ENCODE results near the gene FLVCR2. TPM values are rescaled to one million over a fixed set of nuclear protein-coding genes. Genes with fewer than 3 reads are reported as not detected.

The FLVCR2 gene
- polyA plus RNA-seq, 1 of the 3 experiments (the other 2 are of a cell fraction), result 0.05 TPM

DNA sequence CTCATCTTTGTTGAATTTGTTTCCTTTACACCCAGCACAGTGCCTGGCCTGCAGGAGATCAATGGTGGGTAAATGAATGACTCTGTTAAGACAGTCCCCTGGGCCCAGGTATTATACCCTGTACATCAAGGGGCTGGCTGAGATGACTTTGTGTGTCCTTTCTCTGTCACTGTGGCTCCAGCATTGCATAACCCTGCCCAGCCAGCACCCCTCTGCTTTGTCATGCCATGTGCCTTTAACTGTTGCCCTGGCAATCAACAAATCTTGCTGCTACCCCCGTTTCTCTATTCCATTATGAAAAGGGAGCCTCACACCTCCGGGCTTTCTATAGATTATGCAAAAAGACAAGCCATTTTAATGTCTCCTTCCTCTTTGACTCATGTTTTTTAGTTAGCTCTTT lies 7.6 kb upstream of the FLVCR2 start:
- Histone ChIP-seq H3F3A (replicated peaks; ENCODE audit: insufficient read depth) (no peaks in the 10 kb centered on the region), H3K4me2 (no peak overlapping the region), H3K4me1 (ENCODE audit: control insufficient read depth in 1 of 2, insufficient read depth in 2 of 2, low read depth in 1 of 2, low read length in 1 of 2) (no peaks in the 10 kb centered on the region), H3K9me3 (no peaks in the 10 kb centered on the region), H3K27me3 (ENCODE audit: insufficient read depth) (peaks cover 41% of the 10 kb centered on the region; the same call in 1 of the 2 replicates), H3K36me3 (replicated peaks in 1 of 2; ENCODE audit: control insufficient read depth in 1 of 2, insufficient read depth in 2 of 2, low read length in 1 of 2) (no peaks in the 10 kb centered on the region), H2AFZ (ENCODE audit: low read depth) (no peak overlapping the region), H3K9me2 (no peaks in the 10 kb centered on the region), H3K4me3 (ENCODE audit: low read depth in 2 of 2, low read length in 1 of 2) (no peak overlapping the region), H3K9ac (no peak overlapping the region), H3K79me2 (ENCODE audit: insufficient read depth) (no peaks in the 10 kb centered on the region), H3K27ac (ENCODE audit: low read depth in 2 of 2, low read length in 1 of 2) (no peak overlapping the region), H4K20me1 (ENCODE audit: insufficient read depth) (no peaks in the 10 kb centered on the region)
- ChIA-PET POLR2A (no interaction called here), CTCF (interaction anchor here (11.2 to 15.0 kb wide), 2 partner anchors 9 to 83 kb away, joined by 113 to 439 read pairs; no protein-coding TSS in a partner anchor)
- WGBS (ENCODE audit: low lambda C conversion rate), result 12% methylated on average over 2 of the region's 2 CpGs
- no peak for DNase-seq
- TF ChIP-seq EP300 (IDR thresholded peaks at IDR 0.05; ENCODE audit: borderline replicate concordance in 1 of 2, low read depth in 1 of 2, low read length in 1 of 2) (no peak), REST (IDR thresholded peaks at IDR 0.05; ENCODE audit: low read depth, low read length) (no peak), YY1 (IDR thresholded peaks at IDR 0.05; ENCODE audit: low read depth) (no peak), NFIC (IDR thresholded peaks at IDR 0.05; ENCODE audit: borderline replicate concordance) (no peak), USF1 (IDR thresholded peaks at IDR 0.05; ENCODE audit: borderline replicate concordance, low read depth) (no peak), NRF1 (IDR thresholded peaks at IDR 0.05; ENCODE audit: low read depth, low read length) (no peak), POLR2AphosphoS5 (IDR thresholded peaks at IDR 0.05; ENCODE audit: low read depth, low read length) (no peak), FOXM1 (IDR thresholded peaks at IDR 0.05; ENCODE audit: low read depth) (no peak), RFX5 (IDR thresholded peaks at IDR 0.05; ENCODE audit: low read length) (no peak), MXI1 (IDR thresholded peaks at IDR 0.05; ENCODE audit: low read depth, low read length) (no peak), GABPA (IDR thresholded peaks at IDR 0.05; ENCODE audit: low read depth) (no peak), RAD21 (IDR thresholded peaks at IDR 0.05; ENCODE audit: low read length) (no peak), CHD2 (IDR thresholded peaks at IDR 0.05; ENCODE audit: low read length, partially characterized antibody) (no peak), RCOR1 (IDR thresholded peaks at IDR 0.05; ENCODE audit: low read length) (no peak)
- TF ChIP-seq, protein P1, sequence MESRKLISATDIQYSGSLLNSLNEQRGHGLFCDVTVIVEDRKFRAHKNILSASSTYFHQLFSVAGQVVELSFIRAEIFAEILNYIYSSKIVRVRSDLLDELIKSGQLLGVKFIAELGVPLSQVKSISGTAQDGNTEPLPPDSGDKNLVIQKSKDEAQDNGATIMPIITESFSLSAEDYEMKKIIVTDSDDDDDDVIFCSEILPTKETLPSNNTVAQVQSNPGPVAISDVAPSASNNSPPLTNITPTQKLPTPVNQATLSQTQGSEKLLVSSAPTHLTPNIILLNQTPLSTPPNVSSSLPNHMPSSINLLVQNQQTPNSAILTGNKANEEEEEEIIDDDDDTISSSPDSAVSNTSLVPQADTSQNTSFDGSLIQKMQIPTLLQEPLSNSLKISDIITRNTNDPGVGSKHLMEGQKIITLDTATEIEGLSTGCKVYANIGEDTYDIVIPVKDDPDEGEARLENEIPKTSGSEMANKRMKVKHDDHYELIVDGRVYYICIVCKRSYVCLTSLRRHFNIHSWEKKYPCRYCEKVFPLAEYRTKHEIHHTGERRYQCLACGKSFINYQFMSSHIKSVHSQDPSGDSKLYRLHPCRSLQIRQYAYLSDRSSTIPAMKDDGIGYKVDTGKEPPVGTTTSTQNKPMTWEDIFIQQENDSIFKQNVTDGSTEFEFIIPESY (IDR thresholded peaks at IDR 0.05; ENCODE audit: borderline replicate concordance, low read depth), result no peak
- TF ChIP-seq, protein P2, sequence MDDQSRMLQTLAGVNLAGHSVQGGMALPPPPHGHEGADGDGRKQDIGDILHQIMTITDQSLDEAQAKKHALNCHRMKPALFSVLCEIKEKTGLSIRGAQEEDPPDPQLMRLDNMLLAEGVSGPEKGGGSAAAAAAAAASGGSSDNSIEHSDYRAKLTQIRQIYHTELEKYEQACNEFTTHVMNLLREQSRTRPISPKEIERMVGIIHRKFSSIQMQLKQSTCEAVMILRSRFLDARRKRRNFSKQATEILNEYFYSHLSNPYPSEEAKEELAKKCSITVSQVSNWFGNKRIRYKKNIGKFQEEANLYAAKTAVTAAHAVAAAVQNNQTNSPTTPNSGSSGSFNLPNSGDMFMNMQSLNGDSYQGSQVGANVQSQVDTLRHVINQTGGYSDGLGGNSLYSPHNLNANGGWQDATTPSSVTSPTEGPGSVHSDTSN (IDR thresholded peaks at IDR 0.05), result no peak

Data from SK-N-SH (cell line).